Astrocyte (in vitro differentiated cells and primary cell): ENCODE results near the gene ADIPOQ. TPM values are rescaled to one million over a fixed set of nuclear protein-coding genes. Genes with fewer than 3 reads are reported as not detected.
"Not testable (repeated sequence)": the region's sequence is repeated elsewhere in the genome, so short reads cannot be mapped to it uniquely, and the experiment has no call there.

ENCODE experiments used
- DNase-seq: peaks from one replicate; pipeline ENCODE4 v3.0.0-alpha.2; 2010; ENCODE audit warnings: low read depth
- FAIRE-seq: peaks from 2 replicates; lab custom pipeline; 2011; peaks lifted over from hg19 to GRCh38; lab: Jason Lieb, UNC
- H2AFZ ChIP-seq: 2 replicates; pipeline ENCODE4 v1.6.0; 2012; ENCODE audit warnings: low read depth, low read length, inconsistent platforms
- H3K27ac ChIP-seq: 2 replicates; pipeline ENCODE4 v1.5.1; 2011; ENCODE audit warnings: low read depth, low read length, inconsistent platforms
- H3K27me3 ChIP-seq: 2 replicates; pipeline ENCODE4 v1.6.0; 2011; ENCODE audit warnings: low read length, inconsistent platforms; ENCODE audit not compliant: insufficient read depth
- H3K36me3 ChIP-seq: 2 replicates; pipeline ENCODE4 v1.5.1; 2011; ENCODE audit warnings: low read length, inconsistent platforms; ENCODE audit not compliant: insufficient read depth
- H3K4me1 ChIP-seq: 2 replicates; pipeline ENCODE4 v1.5.1; 2011; ENCODE audit warnings: low read length, inconsistent platforms; ENCODE audit not compliant: insufficient read depth
- H3K4me2 ChIP-seq: 2 replicates; pipeline ENCODE4 v1.6.0; 2012; ENCODE audit warnings: low read length, inconsistent platforms
- H3K4me3 ChIP-seq: 2 replicates; pipeline ENCODE4 v1.5.1; 2011; ENCODE audit warnings: low read depth, mild to moderate bottlenecking, low read length, inconsistent platforms; ENCODE audit not compliant: insufficient read depth
- H3K79me2 ChIP-seq: 2 replicates; pipeline ENCODE4 v1.6.0; 2012; ENCODE audit warnings: mild to moderate bottlenecking, low read length, inconsistent platforms; ENCODE audit not compliant: insufficient read depth
- H3K9ac ChIP-seq: 2 replicates; pipeline ENCODE4 v1.6.0; 2012; ENCODE audit warnings: mild to moderate bottlenecking, low read length, inconsistent platforms
- H3K9me3 ChIP-seq: 2 replicates; pipeline ENCODE4 v1.5.1; 2012; ENCODE audit warnings: low read depth, mild to moderate bottlenecking, low read length, inconsistent platforms; ENCODE audit not compliant: insufficient read depth
- H4K20me1 ChIP-seq: 2 replicates; pipeline ENCODE4 v1.6.0; 2012; ENCODE audit warnings: low read length, inconsistent platforms; ENCODE audit not compliant: insufficient read depth
- H3K27ac Mint-ChIP-seq: one replicate; pipeline ENCODE4 v1.8.0; 2021; ENCODE audit warnings: mild to moderate bottlenecking, mixed read lengths; ENCODE audit not compliant: unreplicated experiment
- H3K27me3 Mint-ChIP-seq: one replicate; pipeline ENCODE4 v1.8.0; 2021; ENCODE audit warnings: low read depth, mixed read lengths; ENCODE audit not compliant: unreplicated experiment
- H3K36me3 Mint-ChIP-seq: one replicate; pipeline ENCODE4 v1.8.0; 2021; ENCODE audit warnings: low read depth, mixed read lengths; ENCODE audit not compliant: unreplicated experiment
- H3K4me1 Mint-ChIP-seq: one replicate; pipeline ENCODE4 v1.8.0; 2021; ENCODE audit warnings: low read depth, mixed read lengths; ENCODE audit not compliant: unreplicated experiment
- H3K4me3 Mint-ChIP-seq: one replicate; pipeline ENCODE4 v1.8.0; 2021; ENCODE audit warnings: mild to moderate bottlenecking, moderate library complexity, mixed read lengths; ENCODE audit not compliant: unreplicated experiment
- H3K9me3 Mint-ChIP-seq: one replicate; pipeline ENCODE4 v1.8.0; 2021; ENCODE audit warnings: mild to moderate bottlenecking, mixed read lengths; ENCODE audit not compliant: unreplicated experiment
- EZH2 ChIP-seq: IDR thresholded peaks from 2 replicates; pipeline ENCODE4 v1.6.1; 2012; ENCODE audit warnings: mild to moderate bottlenecking, low read length, inconsistent platforms; ENCODE audit not compliant: insufficient read depth
- total RNA-seq: library from RNA; stranded (reverse); gene quantifications from 2 replicates; pipeline ENCODE4 v1.2.1, GENCODE V29; 2021
- TF ChIP-seq, protein P1 (sequence below): IDR thresholded peaks from 2 replicates; pipeline ENCODE4 v1.5.1; 2011; ENCODE audit warnings: low read depth, mild to moderate bottlenecking, inconsistent platforms, low read length, moderate library complexity; ENCODE audit not compliant: insufficient read depth

Gene ADIPOQ
- total RNA-seq, 1 donor from 2014 or later: not detected

DNA sequence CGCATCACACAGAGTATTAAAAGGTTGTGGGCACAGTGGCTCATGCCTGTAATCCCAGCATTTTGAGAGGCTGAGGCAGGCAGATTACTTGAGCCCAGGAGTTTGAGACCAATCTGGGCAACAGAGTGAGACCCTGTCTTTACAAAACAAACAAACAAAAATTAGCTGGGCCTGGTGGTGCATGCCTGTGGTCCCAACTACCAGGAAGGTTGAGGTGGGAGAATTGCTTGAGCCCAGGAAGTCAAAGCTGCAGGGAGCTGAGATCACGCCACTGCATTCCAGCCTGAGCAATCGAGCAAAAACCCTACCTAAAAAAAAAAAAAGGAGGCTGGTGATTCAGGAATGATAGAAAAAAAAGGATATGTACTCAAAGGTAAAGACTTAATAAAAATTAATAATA lies 59.6 kb downstream of the ADIPOQ start:
- no peaks in the 10 kb centered on the region for H3K9me3 ChIP-seq

DNA sequence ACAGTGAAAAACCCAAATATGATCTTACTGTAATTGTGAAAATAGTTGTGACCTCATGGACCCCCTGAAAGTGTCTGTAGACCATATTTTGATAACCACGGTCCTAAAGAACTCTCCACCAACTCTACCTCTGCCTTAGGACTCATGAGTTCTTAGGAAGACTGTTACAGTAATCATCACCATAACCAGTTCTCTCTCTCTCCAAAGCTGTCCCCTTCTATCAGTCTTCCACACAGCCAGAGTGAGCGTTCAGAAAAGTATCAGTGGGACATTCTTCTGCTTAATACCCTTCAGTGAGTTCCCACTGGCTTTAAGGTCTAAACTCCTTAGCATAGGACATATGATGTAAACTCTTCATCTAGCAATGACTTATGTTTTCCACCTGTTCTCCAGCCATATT lies 60.2 kb downstream of the ADIPOQ start:
- H3K36me3 ChIP-seq: no peaks in the 10 kb centered on the region
- TF ChIP-seq, protein P1, sequence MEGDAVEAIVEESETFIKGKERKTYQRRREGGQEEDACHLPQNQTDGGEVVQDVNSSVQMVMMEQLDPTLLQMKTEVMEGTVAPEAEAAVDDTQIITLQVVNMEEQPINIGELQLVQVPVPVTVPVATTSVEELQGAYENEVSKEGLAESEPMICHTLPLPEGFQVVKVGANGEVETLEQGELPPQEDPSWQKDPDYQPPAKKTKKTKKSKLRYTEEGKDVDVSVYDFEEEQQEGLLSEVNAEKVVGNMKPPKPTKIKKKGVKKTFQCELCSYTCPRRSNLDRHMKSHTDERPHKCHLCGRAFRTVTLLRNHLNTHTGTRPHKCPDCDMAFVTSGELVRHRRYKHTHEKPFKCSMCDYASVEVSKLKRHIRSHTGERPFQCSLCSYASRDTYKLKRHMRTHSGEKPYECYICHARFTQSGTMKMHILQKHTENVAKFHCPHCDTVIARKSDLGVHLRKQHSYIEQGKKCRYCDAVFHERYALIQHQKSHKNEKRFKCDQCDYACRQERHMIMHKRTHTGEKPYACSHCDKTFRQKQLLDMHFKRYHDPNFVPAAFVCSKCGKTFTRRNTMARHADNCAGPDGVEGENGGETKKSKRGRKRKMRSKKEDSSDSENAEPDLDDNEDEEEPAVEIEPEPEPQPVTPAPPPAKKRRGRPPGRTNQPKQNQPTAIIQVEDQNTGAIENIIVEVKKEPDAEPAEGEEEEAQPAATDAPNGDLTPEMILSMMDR: no peak
- no peak for TF ChIP-seq EZH2
- H3K9me3 ChIP-seq: no peaks in the 10 kb centered on the region
- peaks cover 3% of the 10 kb centered on the region for H3K4me1 ChIP-seq
- no peak overlapping the region for H2AFZ ChIP-seq
- no peaks in the 10 kb centered on the region for H3K36me3 Mint-ChIP-seq
- no peaks in the 10 kb centered on the region for H4K20me1 ChIP-seq
- H3K27ac ChIP-seq: no peak overlapping the region
- H3K27me3 ChIP-seq: peaks cover 2% of the 10 kb centered on the region
- H3K4me2 ChIP-seq: no peak overlapping the region
- FAIRE-seq (no peak), DNase-seq (no peak)
- no peak overlapping the region for H3K4me3 ChIP-seq
- peaks cover 16% of the 10 kb centered on the region for H3K4me1 Mint-ChIP-seq
- H3K27me3 Mint-ChIP-seq: peaks cover 5% of the 10 kb centered on the region
- H3K9me3 Mint-ChIP-seq: peaks cover 5% of the 10 kb centered on the region
- no peak overlapping the region for H3K4me3 Mint-ChIP-seq
- no peak overlapping the region for H3K27ac Mint-ChIP-seq
- no peak overlapping the region for H3K9ac ChIP-seq
- H3K79me2 ChIP-seq: no peaks in the 10 kb centered on the region

More for the DNA sequence above, 59.6 kb downstream of the ADIPOQ start:
- H3K4me3 ChIP-seq: no peak overlapping the region
- TF ChIP-seq, protein P1: no peak
- TF ChIP-seq EZH2: no peak
- H3K27ac ChIP-seq: peak overlapping the region; percentile 26
- no peaks in the 10 kb centered on the region for H3K36me3 Mint-ChIP-seq
- H3K4me3 Mint-ChIP-seq: no peak overlapping the region
- peaks cover 3% of the 10 kb centered on the region for H3K4me1 ChIP-seq
- peaks cover 16% of the 10 kb centered on the region for H3K4me1 Mint-ChIP-seq
- no peak for FAIRE-seq
- no peak overlapping the region for H3K9ac ChIP-seq
- H3K36me3 ChIP-seq: no peaks in the 10 kb centered on the region
- peak; percentile 34 for DNase-seq
- no peaks in the 10 kb centered on the region for H4K20me1 ChIP-seq
- peak overlapping the region; percentile 79 for H3K27ac Mint-ChIP-seq
- H3K4me2 ChIP-seq: no peak overlapping the region
- no peaks in the 10 kb centered on the region for H3K79me2 ChIP-seq
- H3K9me3 Mint-ChIP-seq: peaks cover 2% of the 10 kb centered on the region
- peaks cover 2% of the 10 kb centered on the region for H3K27me3 Mint-ChIP-seq
- H2AFZ ChIP-seq: no peak overlapping the region
- H3K27me3 ChIP-seq: peaks cover 2% of the 10 kb centered on the region

DNA sequence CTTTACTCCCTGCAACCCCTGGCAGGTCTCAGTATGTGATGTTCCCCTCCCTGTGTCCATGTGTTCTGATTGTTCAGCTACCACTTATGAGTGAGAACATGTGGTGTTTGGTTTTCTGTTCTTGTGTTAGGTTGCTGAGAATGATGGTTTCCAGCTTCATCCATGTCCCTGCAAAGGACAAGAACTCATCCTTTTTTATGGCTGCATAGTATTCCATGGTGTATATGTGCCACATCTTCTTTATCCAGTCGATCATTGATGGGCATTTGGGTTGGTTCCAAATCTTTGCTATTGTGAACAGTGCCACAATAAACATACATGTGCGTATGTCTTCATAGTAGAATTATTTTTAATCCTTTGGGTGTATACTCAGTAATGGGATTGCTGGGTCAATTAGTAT lies 61.2 kb downstream of the ADIPOQ start:
- not testable (repeated sequence) for FAIRE-seq, H3K27me3 Mint-ChIP-seq

GRCh38 chr3:186907075-186907474 lies 64.6 kb downstream of the ADIPOQ start:
- not testable (repeated sequence) for H3K36me3 Mint-ChIP-seq, H3K27me3 Mint-ChIP-seq, H3K36me3 ChIP-seq, H2AFZ ChIP-seq, H3K27ac ChIP-seq, H3K9me3 ChIP-seq, H3K4me3 ChIP-seq, H3K9ac ChIP-seq, H4K20me1 ChIP-seq, H3K4me2 ChIP-seq, H3K4me3 Mint-ChIP-seq, H3K4me1 Mint-ChIP-seq, FAIRE-seq, H3K79me2 ChIP-seq, DNase-seq, H3K4me1 ChIP-seq, H3K9me3 Mint-ChIP-seq, H3K27me3 ChIP-seq, H3K27ac Mint-ChIP-seq

More for the DNA sequence above, 61.2 kb downstream of the ADIPOQ start:
- not testable (repeated sequence) for H3K27ac Mint-ChIP-seq, H3K4me1 ChIP-seq, H3K36me3 Mint-ChIP-seq, H3K4me3 Mint-ChIP-seq, H3K79me2 ChIP-seq, H3K27ac ChIP-seq, H4K20me1 ChIP-seq, H3K27me3 ChIP-seq, H3K4me3 ChIP-seq, H3K9ac ChIP-seq, H3K36me3 ChIP-seq, H2AFZ ChIP-seq, H3K9me3 Mint-ChIP-seq, H3K9me3 ChIP-seq, H3K4me2 ChIP-seq, DNase-seq
- peaks cover 16% of the 10 kb centered on the region for H3K4me1 Mint-ChIP-seq
